ENCODE results near the gene ELFN1.

ELFN1 gene

GRCh38 chr7:1649751-1650326, 20.2 kb upstream of the ELFN1 start:
- H3K9me3 Mint-ChIP-seq: no peaks in the 10 kb centered on the region
- no peaks in the 10 kb centered on the region for H3K4me1 Mint-ChIP-seq
- H3K27ac Mint-ChIP-seq: peak overlapping the region in 1 of 2 donors; percentile 63
- H3K27me3 Mint-ChIP-seq: peaks cover 40% of the 10 kb centered on the region
- DNase-seq (no peak), ATAC-seq (no peak)
- H3K4me3 Mint-ChIP-seq: no peak overlapping the region

GRCh38 chr7:1650363-1651030, 19.6 kb upstream of the ELFN1 start:
- DNase-seq: no peak
- Mint-ChIP-seq H3K4me1 (no peaks in the 10 kb centered on the region), H3K27ac (no peak overlapping the region), H3K4me3 (no peak overlapping the region), H3K27me3 (peaks cover 35% of the 10 kb centered on the region), H3K9me3 (no peaks in the 10 kb centered on the region)
- ATAC-seq: no peak

DNA sequence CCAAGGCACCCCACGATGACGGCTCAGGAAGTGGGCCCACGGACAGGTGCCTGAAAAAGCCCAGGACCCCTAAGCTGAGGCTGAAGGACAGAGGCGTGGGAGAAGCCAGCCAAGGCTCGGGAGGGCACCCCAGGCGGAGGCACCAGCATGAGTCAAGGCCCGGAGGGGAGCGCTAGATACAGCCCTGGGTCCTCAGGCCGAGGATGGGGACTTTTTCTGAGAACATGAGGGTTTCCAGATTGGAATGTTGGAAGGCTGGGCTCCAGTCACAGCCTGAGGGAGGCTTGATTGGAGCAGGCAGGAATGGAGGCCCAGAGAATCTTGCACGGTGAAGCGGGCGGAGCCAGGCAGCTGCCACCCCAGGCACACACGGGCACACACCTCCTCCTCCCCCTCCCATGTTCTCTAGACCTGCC, 19.0 kb upstream of the ELFN1 start:
- no peak overlapping the region for H3K27ac Mint-ChIP-seq
- peaks cover 39% of the 10 kb centered on the region for H3K27me3 Mint-ChIP-seq
- ATAC-seq (no peak), DNase-seq (no peak)
- H3K4me3 Mint-ChIP-seq: no peak overlapping the region
- H3K9me3 Mint-ChIP-seq: no peaks in the 10 kb centered on the region
- no peaks in the 10 kb centered on the region for H3K4me1 Mint-ChIP-seq

- H3K4me1 Mint-ChIP-seq: no peaks in the 10 kb centered on the region
- H3K4me3 Mint-ChIP-seq: no peak overlapping the region
- ATAC-seq (no peak), DNase-seq (no peak)
- no peak overlapping the region for H3K27ac Mint-ChIP-seq
- H3K27me3 Mint-ChIP-seq: peaks cover 48% of the 10 kb centered on the region
- H3K9me3 Mint-ChIP-seq: no peaks in the 10 kb centered on the region
Measured at GRCh38 chr7:1651891-1652290, 18.2 kb upstream of the ELFN1 start.

- Mint-ChIP-seq H3K4me3 (no peak overlapping the region), H3K27ac (no peak overlapping the region), H3K9me3 (no peaks in the 10 kb centered on the region), H3K4me1 (no peaks in the 10 kb centered on the region), H3K27me3 (peaks cover 56% of the 10 kb centered on the region)
- ATAC-seq: no peak
- no peak for DNase-seq
Measured at GRCh38 chr7:1653500-1653899, 16.6 kb upstream of the ELFN1 start.

DNA sequence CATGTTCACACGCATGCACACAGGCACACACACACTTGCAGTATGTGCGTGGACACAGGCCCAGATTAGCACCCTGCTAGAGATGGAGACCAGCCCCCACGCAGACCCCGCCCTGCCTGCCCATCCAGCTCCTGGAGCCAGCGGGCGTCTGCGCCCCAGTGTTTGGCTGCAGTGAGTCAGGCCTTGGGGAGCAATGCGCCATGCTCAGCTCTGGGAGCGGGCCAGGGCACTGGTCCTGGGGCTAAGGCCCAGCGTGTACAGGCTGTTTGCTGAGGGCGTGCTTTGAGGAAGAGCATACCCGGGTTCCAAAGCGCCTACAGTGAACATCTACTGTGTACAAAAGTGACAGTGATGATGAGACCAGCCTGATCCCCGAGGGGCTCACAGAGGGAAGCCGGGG, 16.0 kb upstream of the ELFN1 start:
- Mint-ChIP-seq H3K27me3 (peaks cover 56% of the 10 kb centered on the region), H3K4me1 (no peaks in the 10 kb centered on the region), H3K9me3 (no peaks in the 10 kb centered on the region), H3K27ac (no peak overlapping the region), H3K4me3 (no peak overlapping the region)
- DNase-seq (no peak), ATAC-seq (no peak)

DNA sequence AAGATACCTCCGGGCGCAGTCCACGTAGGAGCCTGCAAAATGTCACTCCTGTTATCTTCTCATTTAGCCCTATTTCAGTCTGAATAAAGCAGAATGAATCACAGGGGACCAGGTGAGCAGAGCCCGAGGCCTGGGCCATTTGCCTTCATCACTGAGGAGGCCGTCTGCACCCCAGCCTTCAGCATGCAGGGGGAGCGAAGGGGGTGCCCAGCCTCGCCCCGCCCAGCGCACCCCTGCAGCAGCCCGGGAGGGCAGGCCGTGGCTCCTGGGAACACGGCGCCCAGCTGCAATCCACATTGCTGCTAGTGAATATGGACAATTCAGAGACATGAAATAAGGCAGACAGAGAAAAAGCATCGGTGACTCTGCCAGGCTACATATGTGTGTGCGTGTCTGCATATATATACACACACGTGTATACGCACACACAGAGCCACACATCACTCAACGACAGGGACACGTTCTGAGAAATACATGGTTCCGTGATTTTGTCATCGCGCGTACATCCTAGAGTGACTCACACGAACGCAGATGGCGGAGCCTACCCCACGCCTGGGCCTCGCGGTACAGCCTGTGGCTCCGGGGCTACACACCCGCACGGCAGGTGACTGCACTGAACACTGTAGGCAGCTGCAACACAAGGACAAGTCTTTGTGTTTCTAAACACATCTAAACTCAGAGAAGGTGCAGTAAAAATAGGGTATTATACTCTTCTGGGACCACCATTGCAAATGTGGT, 15.2 kb upstream of the ELFN1 start:
- no peak overlapping the region for H3K27ac Mint-ChIP-seq
- ATAC-seq: no peak
- H3K9me3 Mint-ChIP-seq: no peaks in the 10 kb centered on the region
- H3K4me1 Mint-ChIP-seq: no peaks in the 10 kb centered on the region
- peaks cover 51% of the 10 kb centered on the region for H3K27me3 Mint-ChIP-seq
- DNase-seq: no peak
- H3K4me3 Mint-ChIP-seq: no peak overlapping the region

DNA sequence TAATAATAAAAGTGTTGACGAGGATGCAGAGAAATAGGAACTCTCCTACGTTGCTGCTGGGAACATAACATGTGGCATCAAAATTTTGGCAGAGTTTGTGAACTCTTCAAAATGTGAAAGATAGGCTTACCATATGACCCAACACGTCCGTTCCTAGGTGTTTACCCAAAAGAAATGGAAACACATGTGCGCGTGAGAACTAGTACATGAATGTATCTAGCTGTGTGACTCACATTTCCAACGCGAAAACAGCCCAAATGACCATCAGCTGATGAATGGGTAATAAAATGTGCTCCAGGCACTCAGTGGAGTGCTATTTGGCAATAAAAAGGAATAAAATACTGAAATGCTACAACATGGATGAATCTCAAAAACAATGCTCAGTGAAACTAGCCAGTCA, 10.4 kb upstream of the ELFN1 start:
- H3K4me3 Mint-ChIP-seq: no peak overlapping the region
- H3K27ac Mint-ChIP-seq: no peak overlapping the region
- no peak for DNase-seq
- H3K9me3 Mint-ChIP-seq: no peaks in the 10 kb centered on the region
- H3K27me3 Mint-ChIP-seq: peaks cover 84% of the 10 kb centered on the region
- ATAC-seq: no peak
- no peaks in the 10 kb centered on the region for H3K4me1 Mint-ChIP-seq

DNA sequence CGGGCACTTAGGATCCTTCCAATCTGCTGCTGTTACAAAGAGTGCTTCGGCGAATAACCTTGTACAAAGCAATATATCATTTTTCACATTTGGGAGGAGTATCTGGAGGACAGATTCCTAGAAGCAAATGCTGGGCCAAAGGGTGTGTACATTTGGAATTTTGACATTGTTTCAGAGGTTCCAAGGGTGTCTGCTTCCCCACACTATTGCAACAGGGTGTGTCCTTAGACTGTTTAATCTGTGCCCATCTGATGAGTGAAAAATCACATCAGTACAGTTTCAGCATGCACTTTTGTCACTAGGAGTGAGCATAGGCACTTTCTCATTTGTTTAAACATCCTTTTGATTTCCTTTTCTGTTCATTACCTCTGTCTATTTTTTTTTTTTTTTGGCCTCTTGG, 8.6 kb upstream of the ELFN1 start:
- peaks cover 77% of the 10 kb centered on the region for H3K27me3 Mint-ChIP-seq
- no peaks in the 10 kb centered on the region for H3K9me3 Mint-ChIP-seq
- no peak overlapping the region for H3K4me3 Mint-ChIP-seq
- H3K27ac Mint-ChIP-seq: no peak overlapping the region
- ATAC-seq: no peak
- no peaks in the 10 kb centered on the region for H3K4me1 Mint-ChIP-seq
- DNase-seq: no peak

DNA sequence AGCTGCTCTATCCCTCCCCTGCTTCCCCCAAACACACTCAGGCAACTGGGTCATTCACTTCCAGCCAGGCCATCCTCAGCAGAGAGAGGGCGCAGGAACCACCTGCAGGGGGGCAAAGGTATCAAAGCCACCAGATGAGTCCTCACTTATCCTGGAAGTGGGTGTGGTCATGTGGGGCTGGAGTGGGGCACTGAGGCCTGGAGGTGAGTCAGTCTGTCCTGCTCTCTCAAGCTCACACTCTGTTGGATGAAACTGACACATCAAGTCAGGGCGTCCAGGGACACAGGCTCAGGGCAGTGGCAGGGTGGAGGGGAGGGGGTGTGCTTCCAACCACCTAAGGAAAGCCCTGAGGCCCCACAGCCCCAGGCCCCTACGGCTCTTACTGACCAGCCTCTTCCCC, 8.0 kb upstream of the ELFN1 start:
- no peak for DNase-seq
- H3K4me1 Mint-ChIP-seq: peaks cover 4% of the 10 kb centered on the region
- no peaks in the 10 kb centered on the region for H3K9me3 Mint-ChIP-seq
- no peak for ATAC-seq
- H3K4me3 Mint-ChIP-seq: no peak overlapping the region
- H3K27ac Mint-ChIP-seq: no peak overlapping the region
- peaks cover 77% of the 10 kb centered on the region for H3K27me3 Mint-ChIP-seq

GRCh38 chr7:1662767-1663166, 7.3 kb upstream of the ELFN1 start:
- peaks cover 7% of the 10 kb centered on the region for H3K4me1 Mint-ChIP-seq
- peaks cover 76% of the 10 kb centered on the region for H3K27me3 Mint-ChIP-seq
- ATAC-seq (no peak), DNase-seq (no peak)
- H3K4me3 Mint-ChIP-seq: no peak overlapping the region
- H3K27ac Mint-ChIP-seq: no peak overlapping the region
- H3K9me3 Mint-ChIP-seq: no peaks in the 10 kb centered on the region

DNA sequence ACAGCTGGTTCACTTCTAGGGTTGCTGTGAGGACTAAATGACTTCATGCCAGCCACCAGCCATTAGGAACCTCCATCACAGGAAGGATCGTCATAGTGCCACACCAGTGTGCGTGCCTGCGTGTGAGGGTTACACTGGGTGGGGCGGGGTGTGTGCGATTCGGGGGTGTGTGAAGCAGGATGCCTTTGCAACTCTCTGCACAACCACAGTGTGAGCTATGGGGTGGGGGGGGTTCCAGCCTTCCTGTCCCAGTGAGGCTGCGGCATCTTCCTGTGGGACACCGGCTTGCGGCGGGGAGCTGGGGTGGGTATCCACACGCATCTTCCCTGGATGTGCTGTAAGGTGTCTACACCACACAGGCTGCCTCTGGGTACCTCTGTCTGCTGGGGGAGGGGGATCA, 6.9 kb upstream of the ELFN1 start:
- peak in 1 of 2 donors; percentile 7 for DNase-seq
- no peaks in the 10 kb centered on the region for H3K9me3 Mint-ChIP-seq
- H3K27me3 Mint-ChIP-seq: peaks cover 76% of the 10 kb centered on the region
- H3K4me1 Mint-ChIP-seq: peaks cover 11% of the 10 kb centered on the region
- ATAC-seq: no peak
- no peak overlapping the region for H3K27ac Mint-ChIP-seq
- H3K4me3 Mint-ChIP-seq: peak overlapping the region in 1 of 2 donors; percentile 20

GRCh38 chr7:1663857-1664651, 6.0 kb upstream of the ELFN1 start:
- peak in 1 of 2 donors; percentile 8 for DNase-seq
- Mint-ChIP-seq H3K4me3 (peak overlapping the region in 1 of 2 donors; percentile 20), H3K9me3 (no peaks in the 10 kb centered on the region), H3K27me3 (peaks cover 76% of the 10 kb centered on the region), H3K4me1 (peaks cover 19% of the 10 kb centered on the region), H3K27ac (no peak overlapping the region)
- no peak for ATAC-seq

- Mint-ChIP-seq H3K4me1 (peaks cover 22% of the 10 kb centered on the region), H3K9me3 (no peaks in the 10 kb centered on the region), H3K27ac (no peak overlapping the region), H3K4me3 (peak overlapping the region; percentile 35 to 48), H3K27me3 (peaks cover 76% of the 10 kb centered on the region)
- DNase-seq (peak; percentile 37 to 44), ATAC-seq (peak; percentile 37)
Measured at GRCh38 chr7:1664711-1665548, 5.1 kb upstream of the ELFN1 start.
